SK-N-SH treated with all-trans-retinoic acid at 6 μM for 48 hours (cell line): Measurements from ENCODE around the gene BMP8A.

ENCODE experiments used
- ARNTL ChIP-seq: fragments of 450-650 bp; formaldehyde crosslinking; IDR thresholded peaks from 2 replicates; pipeline ENCODE4 v1.5.0; 2020; ENCODE audit warnings: low read depth, mild to moderate bottlenecking, moderate library complexity, borderline replicate concordance
- GLIS3 ChIP-seq: fragments of 250-450 bp; sonication (Bioruptor Pico); IDR thresholded peaks from 2 replicates; pipeline ENCODE4 v1.5.0; 2020; ENCODE audit warnings: mild to moderate bottlenecking, moderate library complexity
- RARB ChIP-seq: fragments of 250-450 bp; sonication (Bioruptor Pico); IDR thresholded peaks from 2 replicates; pipeline ENCODE4 v1.8.0; 2021; ENCODE audit warnings: mild to moderate bottlenecking, moderate library complexity
- TOX ChIP-seq: fragments of 250-450 bp; sonication (Bioruptor Pico); IDR thresholded peaks from 2 replicates; pipeline ENCODE4 v1.8.0; 2021; ENCODE audit warnings: mild to moderate bottlenecking, moderate library complexity, borderline replicate concordance
- ZFP30 ChIP-seq: fragments of 450-650 bp; formaldehyde crosslinking; IDR thresholded peaks from 2 replicates; pipeline ENCODE4 v1.5.0; 2022; ENCODE audit warnings: mild to moderate bottlenecking, moderate library complexity
- TF ChIP-seq, protein P1 (sequence below): fragments of 250-450 bp; sonication (Bioruptor Pico); IDR thresholded peaks from 2 replicates; pipeline ENCODE4 v1.8.0; 2020; ENCODE audit warnings: mild to moderate bottlenecking, moderate library complexity, borderline replicate concordance

DNA sequence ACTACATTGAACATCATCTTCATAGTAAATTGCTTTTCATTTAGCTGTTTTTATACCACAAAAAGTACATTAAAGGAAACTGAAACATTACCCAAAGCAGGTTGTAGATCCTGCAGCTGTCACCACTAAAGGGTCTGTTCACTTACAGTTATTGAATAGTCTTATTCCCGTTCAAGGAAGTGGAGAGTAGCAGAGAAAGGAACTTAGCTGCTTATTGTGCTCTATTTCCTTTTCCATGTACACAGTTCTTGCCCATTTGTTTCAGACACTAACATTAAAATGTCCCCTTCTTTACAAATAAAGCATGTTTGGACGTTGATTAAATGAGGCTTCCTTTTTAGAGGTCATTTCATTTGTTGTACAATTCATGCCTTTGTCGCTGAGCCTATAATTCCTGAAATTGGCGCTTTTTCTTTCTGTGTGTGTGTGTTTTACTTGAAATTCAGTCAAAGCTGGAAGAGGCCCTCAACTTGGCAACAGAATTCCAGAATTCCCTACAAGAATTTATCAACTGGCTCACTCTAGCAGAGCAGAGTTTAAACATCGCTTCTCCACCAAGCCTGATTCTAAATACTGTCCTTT, 44.4 kb upstream of the BMP8A start:
- TF ChIP-seq RARB (no peak), TOX (CRISPR knock-in tag) (no peak), ZFP30 (CRISPR knock-in tag) (no peak), ARNTL (no peak), GLIS3 (no peak)
- TF ChIP-seq, protein P1, sequence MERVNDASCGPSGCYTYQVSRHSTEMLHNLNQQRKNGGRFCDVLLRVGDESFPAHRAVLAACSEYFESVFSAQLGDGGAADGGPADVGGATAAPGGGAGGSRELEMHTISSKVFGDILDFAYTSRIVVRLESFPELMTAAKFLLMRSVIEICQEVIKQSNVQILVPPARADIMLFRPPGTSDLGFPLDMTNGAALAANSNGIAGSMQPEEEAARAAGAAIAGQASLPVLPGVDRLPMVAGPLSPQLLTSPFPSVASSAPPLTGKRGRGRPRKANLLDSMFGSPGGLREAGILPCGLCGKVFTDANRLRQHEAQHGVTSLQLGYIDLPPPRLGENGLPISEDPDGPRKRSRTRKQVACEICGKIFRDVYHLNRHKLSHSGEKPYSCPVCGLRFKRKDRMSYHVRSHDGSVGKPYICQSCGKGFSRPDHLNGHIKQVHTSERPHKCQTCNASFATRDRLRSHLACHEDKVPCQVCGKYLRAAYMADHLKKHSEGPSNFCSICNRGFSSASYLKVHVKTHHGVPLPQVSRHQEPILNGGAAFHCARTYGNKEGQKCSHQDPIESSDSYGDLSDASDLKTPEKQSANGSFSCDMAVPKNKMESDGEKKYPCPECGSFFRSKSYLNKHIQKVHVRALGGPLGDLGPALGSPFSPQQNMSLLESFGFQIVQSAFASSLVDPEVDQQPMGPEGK (CRISPR knock-in tag): no peak
